ENCODE measurements around the gene AASS.

Gene AASS

DNA sequence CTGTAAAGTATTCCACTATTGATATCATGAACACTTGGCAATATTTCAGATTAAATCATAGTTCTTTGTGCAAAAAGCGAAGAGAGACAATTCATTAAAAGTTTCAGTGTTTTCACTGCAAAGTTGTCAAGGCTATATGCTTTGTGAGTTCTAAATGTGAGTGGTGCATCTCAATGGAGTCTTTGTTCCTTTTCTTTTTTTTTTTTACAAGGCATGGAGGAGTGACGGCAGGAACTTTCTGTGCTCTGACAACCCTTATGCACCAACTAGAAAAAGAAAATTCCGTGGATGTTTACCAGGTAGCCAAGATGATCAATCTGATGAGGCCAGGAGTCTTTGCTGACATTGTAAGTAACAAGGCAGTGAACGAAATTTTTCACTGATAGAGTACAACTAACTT lies 84.5 kb downstream of the AASS start:
- no peaks in the 10 kb centered on the region for H3K36me3 ChIP-seq
- no peak overlapping the region for H3K4me3 ChIP-seq (ENCODE audit: low read depth, low read length)
- no peaks in the 10 kb centered on the region for H3K27me3 ChIP-seq (ENCODE audit: insufficient read depth, low read depth, severe bottlenecking)
- H3K27ac ChIP-seq = no peak overlapping the region
- no peaks in the 10 kb centered on the region for H3K9me3 ChIP-seq (ENCODE audit: severe bottlenecking)
- DNase-seq = no peak
- TF ChIP-seq CTCF (IDR thresholded peaks at IDR 0.05; ENCODE audit: low read depth, low read length) = no peak

- Histone ChIP-seq H3K27ac (no peak overlapping the region), H3K9me3 (ENCODE audit: severe bottlenecking) (no peaks in the 10 kb centered on the region), H3K36me3 (no peaks in the 10 kb centered on the region), H3K4me3 (ENCODE audit: low read depth, low read length) (no peak overlapping the region), H3K27me3 (ENCODE audit: insufficient read depth, low read depth, severe bottlenecking) (no peaks in the 10 kb centered on the region)
- no peak for TF ChIP-seq CTCF (IDR thresholded peaks at IDR 0.05; ENCODE audit: low read depth, low read length)
- no peak for DNase-seq
These were observed 87.1 kb downstream of the AASS start for GRCh38 chr7:122056977-122057376.

DNA sequence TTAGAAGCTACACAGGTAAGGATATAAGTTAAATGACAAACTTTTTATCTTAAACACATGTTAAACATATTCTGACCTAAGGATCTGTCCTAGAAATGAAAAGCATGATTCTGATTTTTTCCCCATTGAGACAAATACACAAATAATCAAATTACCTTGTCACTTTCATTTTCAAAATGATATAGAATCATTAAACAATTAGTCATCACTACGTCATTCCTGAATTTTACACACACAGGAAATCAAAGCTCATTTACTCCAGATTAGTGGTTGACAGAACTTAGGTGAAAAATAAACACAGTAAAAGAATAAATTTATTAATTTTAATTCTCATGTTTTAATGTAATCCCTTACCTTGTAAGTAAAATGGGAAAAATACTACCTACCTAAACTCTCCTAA lies 89.0 kb downstream of the AASS start:
- Histone ChIP-seq H3K36me3 (no peaks in the 10 kb centered on the region), H3K27me3 (ENCODE audit: insufficient read depth, low read depth, severe bottlenecking) (no peaks in the 10 kb centered on the region), H3K9me3 (ENCODE audit: severe bottlenecking) (no peaks in the 10 kb centered on the region), H3K4me3 (ENCODE audit: low read depth, low read length) (no peak overlapping the region), H3K27ac (no peak overlapping the region)
- DNase-seq = no peak
- no peak for TF ChIP-seq CTCF (IDR thresholded peaks at IDR 0.05; ENCODE audit: low read depth, low read length)

DNA sequence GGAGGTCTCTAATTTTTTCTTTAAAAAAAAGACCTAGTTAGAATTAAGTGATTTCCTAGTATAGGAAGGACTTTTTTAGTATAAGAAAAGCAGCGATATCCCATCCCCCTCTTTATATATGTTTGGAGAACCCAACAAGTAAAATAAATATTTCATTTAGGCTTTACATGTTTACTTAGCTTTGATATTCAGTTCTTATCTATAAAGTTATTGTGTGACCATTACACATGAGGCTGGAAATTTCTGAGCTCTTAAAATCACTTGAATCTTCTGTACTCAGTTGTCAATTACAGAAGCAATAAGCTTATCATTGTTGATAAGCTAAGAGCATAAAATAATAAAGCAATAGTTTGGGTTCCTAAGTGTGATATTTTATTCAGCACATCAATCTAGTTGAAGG lies 89.7 kb downstream of the AASS start:
- no peaks in the 10 kb centered on the region for H3K36me3 ChIP-seq
- H3K4me3 ChIP-seq (ENCODE audit: low read depth, low read length) = no peak overlapping the region
- H3K27ac ChIP-seq = no peak overlapping the region
- TF ChIP-seq CTCF (IDR thresholded peaks at IDR 0.05; ENCODE audit: low read depth, low read length) = no peak
- DNase-seq = no peak
- H3K9me3 ChIP-seq (ENCODE audit: severe bottlenecking) = no peaks in the 10 kb centered on the region
- H3K27me3 ChIP-seq (ENCODE audit: insufficient read depth, low read depth, severe bottlenecking) = no peaks in the 10 kb centered on the region

DNA sequence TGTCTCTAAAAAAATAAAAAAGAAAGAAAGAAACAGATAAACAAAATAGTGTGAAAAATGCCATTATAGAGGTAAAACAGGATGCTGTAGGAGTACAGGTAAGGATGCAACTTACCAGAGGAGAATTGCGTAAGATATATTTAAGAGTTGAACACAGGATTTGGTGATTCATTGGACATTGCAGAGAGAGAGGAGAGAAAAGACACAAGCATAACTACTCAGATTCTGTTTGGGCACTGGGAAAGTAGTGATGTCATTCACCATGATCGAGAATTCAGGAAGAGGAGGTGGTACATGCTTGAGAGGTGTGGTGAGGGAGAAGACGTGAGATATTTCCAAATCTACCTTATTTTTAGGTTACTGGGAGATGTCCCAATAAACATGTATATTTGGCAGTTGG lies 97.6 kb downstream of the AASS start:
- no peaks in the 10 kb centered on the region for H3K9me3 ChIP-seq (ENCODE audit: severe bottlenecking)
- TF ChIP-seq CTCF (IDR thresholded peaks at IDR 0.05; ENCODE audit: low read depth, low read length) = no peak

GRCh38 chr7:122040147-122040546 lies 103.9 kb downstream of the AASS start:
- no peak for DNase-seq
- H3K9me3 ChIP-seq (ENCODE audit: severe bottlenecking) = no peaks in the 10 kb centered on the region
- no peak overlapping the region for H3K27ac ChIP-seq
- no peaks in the 10 kb centered on the region for H3K36me3 ChIP-seq
- H3K4me3 ChIP-seq (ENCODE audit: low read depth, low read length) = no peak overlapping the region
- H3K27me3 ChIP-seq (ENCODE audit: insufficient read depth, low read depth, severe bottlenecking) = no peaks in the 10 kb centered on the region
- no peak for TF ChIP-seq CTCF (IDR thresholded peaks at IDR 0.05; ENCODE audit: low read depth, low read length)

More for the DNA sequence above, 97.6 kb downstream of the AASS start:
- H3K36me3 ChIP-seq = no peaks in the 10 kb centered on the region
- no peak for DNase-seq
- H3K4me3 ChIP-seq (ENCODE audit: low read depth, low read length) = no peak overlapping the region
- H3K27me3 ChIP-seq (ENCODE audit: insufficient read depth, low read depth, severe bottlenecking) = no peaks in the 10 kb centered on the region
- H3K27ac ChIP-seq = no peak overlapping the region
